NCI-H510A (cell line): Measurements from ENCODE around the gene FBRSL1.

Experiments used
- DNase-seq: peaks from one replicate; lab custom pipeline; 2025; lab: John Stamatoyannopoulos, UW

FBRSL1 gene

DNA sequence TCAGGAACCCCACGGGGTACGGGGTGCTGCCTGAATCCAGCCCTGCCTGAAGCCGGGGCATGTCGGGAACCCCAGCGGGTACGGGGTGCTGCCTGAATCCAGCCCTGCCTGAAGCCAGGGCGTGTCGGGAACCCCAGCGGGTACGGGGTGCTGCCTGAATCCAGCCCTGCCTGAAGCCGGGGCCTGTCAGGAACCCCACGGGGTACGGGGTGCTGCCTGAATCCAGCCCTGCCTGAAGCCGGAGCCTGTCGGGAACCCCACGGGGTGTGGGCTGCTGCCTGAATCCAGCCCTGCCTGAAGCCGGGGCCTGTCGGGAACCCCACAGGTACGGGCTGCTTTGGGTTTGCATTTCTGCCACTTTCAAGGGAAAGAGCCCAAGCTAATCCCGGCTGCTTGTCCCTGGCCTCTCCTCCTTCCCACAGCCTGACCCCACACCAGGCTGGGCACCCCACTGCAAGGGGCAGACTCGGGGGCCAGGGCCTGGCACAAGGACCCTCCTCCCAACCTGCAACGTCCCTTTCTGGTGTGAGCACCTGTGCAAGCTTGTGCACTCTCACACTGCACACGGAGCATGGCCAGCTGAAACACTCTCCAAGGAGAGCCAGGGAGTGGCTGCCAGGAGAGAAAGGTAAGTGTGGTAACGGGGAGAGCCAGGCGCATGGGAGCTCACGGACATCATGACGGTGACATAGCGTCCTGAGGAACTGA lies 5.6 kb upstream of the FBRSL1 start:
- no peak for DNase-seq

- DNase-seq: no peak
Observed at GRCh38 chr12:132484891-132485441, 5.0 kb upstream of the FBRSL1 start.

- DNase-seq: no peak
Observed at GRCh38 chr12:132485619-132486018, 4.3 kb upstream of the FBRSL1 start.

DNA sequence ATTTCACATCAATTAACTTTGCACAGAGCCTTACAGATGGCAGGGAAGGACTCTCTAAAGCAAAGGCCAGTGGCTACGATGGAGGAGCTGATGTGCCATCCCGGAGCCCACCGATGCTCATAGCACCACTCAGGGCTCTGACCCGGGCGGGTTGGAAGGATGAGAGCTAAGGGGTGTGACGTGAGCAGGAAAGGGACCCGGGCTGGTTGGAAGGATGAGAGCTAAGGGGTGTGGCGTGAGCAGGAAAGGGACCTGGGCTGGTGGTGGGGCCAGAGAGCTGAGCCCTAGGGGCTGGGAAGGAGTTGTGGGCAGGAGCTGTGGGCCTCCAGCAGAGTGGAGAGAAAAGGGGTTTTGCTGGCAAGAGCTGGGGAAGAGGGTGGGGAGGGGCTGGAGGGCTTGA lies 3.8 kb upstream of the FBRSL1 start:
- DNase-seq: no peak

DNA sequence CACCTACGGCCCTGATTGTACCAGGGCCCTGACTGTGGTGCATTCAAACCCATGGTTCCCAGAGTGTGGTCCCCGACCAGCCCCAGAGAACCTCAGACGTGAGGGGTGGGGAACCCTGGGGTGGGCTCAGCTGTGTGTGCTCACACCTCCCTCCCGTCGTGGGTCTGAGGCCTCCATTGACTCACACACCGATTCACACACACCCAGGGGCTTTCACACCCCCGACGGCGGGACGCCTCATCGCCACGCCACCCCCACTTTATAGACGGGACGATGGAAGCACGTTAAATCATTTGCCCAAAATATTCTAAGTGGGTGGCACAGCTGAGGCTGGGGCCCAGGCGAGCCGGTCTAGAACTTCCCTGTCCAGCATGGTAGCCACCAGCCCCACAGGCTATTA lies 3.4 kb upstream of the FBRSL1 start:
- DNase-seq: no peak

DNA sequence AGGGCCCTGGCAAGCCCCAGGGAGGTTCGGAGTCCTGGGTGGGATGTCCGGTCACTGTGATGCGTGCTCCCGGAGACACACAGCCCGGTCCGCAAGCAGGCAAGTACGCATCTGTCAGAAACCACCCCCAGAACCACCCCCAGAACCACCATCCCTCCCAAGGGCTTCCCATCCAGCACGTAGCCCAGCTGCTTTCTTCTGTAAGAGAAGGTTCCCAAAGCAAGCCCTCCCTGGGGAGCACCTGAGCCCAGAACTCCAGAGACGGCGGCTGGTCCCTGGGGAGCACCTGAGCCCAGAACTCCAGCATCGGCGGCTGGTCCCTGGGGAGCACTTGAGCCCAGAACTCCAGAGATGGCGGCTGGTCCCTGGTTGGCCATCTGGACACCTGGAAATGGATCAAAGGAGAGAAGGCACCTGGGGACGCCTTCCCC lies 2.6 kb upstream of the FBRSL1 start:
- DNase-seq: no peak

GRCh38 chr12:132488127-132489077 lies 1.5 kb upstream of the FBRSL1 start:
- no peak for DNase-seq

GRCh38 chr12:132489078-132489601 lies 811 bp upstream of the FBRSL1 start:
- no peak for DNase-seq

DNA sequence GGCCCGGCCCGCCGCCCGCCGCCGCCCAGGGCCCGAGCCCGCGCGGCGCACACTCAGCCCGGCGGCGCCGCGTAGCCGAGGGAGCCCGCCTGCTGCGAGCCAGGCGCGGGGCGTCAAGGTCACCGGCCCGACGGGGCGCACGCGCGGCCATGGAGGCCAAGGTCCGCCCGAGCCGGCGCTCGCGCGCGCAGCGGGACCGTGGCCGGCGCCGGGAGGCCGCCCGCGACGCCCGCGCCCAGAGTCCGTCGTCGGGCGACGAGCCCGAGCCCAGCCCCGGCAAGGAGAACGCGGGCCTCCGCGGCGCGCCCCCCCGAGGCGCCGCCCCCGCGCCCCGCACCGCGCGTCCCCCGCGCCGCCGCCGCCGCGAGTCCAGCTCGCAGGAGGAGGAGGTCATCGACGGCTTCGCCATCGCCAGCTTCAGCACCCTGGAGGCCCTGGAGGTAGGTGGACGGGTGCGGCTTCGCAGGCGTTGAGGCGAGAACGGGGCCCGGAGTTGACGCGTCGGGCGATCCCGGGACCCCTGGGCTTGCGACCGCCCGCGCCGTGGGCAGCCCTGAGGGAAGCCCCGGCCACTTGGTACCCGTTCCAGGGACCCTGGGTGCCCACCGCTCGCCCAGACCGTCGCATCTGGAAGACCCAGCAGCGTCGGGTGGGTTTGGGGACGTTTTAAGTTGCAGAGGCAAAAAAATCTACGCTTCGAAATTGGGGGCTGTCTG lies 629 bp downstream of the FBRSL1 start:
- DNase-seq: no peak

GRCh38 chr12:132491138-132491663 lies 1.2 kb downstream of the FBRSL1 start:
- no peak for DNase-seq

DNA sequence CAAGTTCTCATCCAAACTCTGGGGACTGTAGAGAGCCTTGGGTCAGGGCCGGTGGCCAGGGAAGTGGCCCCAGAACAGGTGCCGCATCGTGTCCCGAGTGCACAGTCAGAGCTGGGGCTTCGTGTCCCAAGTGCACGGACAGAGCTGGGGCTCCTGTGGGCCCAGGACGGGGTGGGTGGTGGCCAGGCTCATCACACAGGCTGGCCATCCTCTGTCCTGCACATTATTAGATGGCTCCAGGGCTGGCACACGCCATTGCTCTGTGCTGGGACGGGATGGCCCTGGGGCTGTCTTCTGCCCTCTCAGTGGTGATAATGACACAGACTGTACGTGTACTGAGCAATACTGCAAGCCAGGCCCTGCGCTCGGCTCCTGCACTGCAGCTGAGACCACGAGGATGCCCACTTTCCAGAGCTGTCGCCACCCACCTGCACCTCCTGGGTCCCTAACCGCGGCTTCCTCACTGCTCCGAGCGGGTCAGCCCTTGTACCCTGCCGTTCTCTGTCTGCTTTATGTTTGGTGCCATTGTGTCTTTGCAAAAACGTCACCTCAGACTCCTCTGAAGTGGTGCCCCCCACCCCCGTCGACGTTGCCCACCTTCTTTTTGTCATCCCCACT lies 1.9 kb downstream of the FBRSL1 start:
- no peak for DNase-seq

DNA sequence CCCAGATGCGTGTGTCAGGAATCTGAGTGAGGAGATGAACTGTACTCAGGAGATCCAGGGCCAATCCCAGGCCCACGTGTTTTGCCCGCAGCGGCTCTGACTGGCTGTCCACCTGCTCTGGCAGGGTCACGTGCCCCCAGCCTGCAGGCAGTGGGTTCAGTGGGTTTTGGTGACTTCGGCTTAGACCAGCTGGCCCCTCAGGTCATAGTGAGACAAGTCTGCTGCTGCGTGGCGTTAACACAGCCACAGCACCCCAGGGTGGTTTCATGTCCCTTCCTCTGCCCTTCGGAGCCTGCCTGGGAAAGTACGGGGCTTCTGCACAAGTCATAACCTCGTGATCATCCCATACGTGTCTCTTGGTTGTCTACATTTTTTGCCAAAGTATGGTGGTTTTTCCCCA lies 2.6 kb downstream of the FBRSL1 start:
- DNase-seq: no peak

DNA sequence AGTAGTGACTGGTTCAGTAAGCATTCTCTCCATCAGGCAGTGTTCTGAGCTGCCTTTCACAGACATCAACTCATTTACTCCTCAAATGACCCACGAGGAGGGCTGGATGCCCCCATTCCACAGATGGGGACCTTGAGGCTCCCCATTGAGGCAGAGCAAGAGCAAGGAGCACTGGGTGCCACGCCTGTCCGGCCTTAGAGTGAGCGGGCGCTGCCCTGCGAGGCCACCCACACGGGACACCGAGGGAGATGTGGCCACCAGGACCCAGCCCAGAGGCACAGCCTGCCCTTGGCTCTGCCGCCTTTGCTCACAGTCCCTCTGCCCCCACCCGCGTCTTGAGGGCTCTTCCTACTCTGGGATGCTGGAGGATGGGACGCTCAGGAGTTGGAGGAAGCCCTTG lies 3.0 kb downstream of the FBRSL1 start:
- no peak for DNase-seq

DNA sequence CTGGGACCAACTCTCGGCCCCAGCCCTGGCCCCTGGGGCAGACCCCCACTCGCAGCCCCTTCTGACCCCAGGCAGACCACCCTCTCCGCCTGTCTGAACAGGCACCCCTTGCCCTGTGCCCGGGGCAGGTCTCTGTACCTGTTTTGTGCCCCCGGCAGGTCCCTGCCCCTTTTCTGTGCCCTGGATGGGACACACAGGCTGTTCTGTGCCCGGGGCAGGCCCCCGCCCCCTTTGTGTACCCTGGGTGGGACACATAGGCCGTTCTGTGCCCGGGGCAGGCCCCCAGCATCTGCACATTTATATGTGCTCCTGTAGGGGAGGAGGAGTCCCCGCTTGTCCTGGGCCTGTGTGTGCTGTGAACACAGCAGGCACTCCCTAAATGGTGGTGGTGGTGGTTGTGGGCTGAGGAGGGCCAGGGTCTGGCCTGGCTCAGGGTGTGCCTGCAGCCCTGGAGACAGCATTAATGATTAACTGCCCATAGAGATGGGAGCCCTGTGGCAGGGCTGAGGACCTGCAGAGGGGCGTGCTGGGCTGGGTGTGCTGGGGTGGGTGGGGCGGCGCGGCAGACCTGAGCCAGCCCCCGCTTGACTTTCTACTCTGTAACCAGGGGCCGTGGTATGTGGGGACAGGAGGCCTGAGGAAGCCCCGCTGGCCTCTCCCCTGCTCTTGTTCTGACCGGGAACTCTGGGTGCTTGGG lies 3.7 kb downstream of the FBRSL1 start:
- no peak for DNase-seq

DNA sequence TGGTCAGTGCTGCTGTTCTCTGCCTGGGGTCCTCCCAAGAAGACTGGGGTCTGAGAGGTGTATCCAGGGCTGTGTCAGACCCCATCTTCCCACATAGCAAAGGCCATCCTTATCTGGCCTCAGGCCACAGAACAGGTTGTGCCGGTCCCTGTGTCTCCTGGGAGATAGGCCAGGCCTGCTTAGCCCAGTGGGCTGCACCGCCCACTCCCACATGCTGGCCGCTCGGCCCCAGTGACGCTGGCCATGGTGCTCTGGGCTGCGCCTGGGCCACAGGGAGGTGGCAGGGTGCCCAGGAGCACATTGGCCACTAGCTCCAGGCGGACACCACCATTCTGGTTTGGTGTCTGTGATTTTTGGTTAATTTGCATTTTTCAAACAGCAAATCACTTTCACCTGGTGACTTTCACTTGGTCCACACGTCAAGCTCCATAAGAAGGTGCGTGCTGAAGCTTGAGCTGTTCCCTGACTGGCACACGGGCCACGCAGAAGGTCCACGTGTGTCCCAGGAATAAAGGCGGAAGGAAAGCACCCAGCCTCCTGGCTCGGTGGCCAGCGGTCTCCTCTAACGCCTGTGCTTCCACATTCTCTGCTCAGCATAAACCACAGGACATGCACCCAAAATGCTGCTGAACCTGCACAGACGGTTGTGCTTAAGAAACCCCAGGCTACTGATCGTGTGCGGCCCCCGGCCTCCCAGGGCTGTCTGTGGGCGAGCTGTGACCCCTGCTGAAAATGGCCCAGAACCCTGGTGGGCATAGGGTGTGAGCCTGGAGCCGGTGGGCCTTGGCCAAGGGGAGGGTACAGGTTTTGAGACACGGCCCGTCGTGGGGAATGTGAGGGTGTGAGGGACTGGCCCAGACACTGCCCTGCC lies 4.6 kb downstream of the FBRSL1 start:
- DNase-seq: no peak

DNA sequence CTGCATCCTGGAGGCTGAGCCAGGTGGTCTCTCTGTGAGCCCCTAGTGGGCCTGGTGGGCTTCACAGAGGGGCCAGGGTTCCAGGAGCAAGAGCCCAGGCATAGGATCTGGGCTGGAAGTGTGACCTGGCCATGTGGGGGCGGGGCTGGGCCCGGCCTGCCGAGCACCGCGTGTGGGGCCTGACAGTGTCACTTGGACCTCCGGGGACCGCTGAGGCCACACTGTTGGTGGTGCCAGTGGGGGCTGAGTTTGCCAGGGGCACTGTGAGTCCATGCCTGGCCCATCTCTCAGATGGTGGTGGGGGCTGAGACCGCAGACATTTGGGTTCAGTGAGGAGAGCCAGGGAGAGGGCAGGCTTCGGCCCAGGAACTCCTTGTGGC lies 5.2 kb downstream of the FBRSL1 start:
- DNase-seq: no peak

DNA sequence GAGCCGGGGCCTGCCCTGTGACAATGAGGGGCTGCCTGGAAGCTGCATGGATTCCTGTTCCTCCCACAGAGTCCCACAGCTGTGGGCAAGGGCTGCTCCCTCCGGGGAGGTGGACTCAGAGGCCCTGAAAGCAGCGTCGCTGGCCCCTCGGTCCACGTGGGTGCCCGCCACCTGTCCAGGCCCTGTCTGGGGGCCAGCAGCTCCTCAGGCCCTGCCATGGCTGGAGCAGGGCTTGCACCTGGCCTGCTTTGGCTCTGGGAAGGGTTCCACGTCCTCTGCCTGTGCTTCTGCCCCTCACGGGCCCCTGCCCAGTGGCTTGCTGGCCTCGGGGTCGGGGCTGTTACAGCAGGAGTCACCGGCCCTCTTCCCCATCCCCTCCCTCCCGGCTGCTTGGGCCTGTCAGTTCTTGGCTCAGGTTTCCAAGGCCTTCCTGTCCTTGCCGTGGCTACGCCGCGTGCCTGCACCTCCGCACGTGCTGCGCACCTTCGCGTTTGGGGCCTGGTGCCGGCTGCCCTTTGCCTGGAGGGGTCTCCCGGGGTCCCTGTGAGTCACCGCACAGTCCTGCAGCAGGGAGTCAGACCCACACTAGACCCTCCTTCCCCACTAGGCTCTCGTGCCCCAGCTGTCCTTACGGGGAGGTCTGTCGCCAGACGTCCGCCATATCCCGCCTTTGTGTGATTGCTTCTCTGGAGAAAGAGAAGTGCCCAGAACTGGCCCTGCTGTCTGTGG lies 5.8 kb downstream of the FBRSL1 start:
- no peak for DNase-seq

GRCh38 chr12:132496358-132496669 lies 6.4 kb downstream of the FBRSL1 start:
- no peak for DNase-seq

GRCh38 chr12:132496710-132497109 lies 6.8 kb downstream of the FBRSL1 start:
- no peak for DNase-seq
